GM21576 (cell line): ENCODE data around the gene PLA2G4A.

Source experiments
- ATAC-seq: cut with Tn5 transposase; IDR thresholded peaks from one replicate; pipeline ENCODE4 v1.9.1; 2021; ENCODE audit warnings: mild to moderate bottlenecking, moderate library complexity; ENCODE audit not compliant: unreplicated experiment

PLA2G4A gene

GRCh38 chr1:186831168-186831567 is 2.4 kb downstream of the PLA2G4A start:
- no peak for ATAC-seq

GRCh38 chr1:186834399-186834958 is 5.7 kb downstream of the PLA2G4A start:
- ATAC-seq, result no peak

- ATAC-seq, result no peak
Measured at GRCh38 chr1:186835448-186835847, 6.7 kb downstream of the PLA2G4A start.

DNA sequence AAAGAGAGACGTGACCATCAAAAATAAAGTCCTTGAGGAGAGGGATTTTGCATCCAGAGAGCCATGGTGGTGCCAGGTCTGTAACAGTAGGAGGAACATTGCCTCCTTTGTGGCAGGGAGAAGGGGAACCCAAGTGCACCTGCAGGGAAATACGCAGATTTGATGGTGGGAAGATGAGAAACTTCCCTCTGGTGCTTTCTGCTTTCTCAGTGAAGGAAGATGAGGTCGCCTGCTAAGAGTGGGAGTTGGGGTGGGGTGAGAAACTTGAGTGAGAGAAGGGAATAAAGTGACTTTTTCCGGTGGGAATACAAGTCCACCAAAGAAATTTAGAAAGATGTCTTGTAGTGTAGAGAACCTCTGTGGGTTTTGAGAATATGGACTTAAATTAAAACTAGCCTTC is 9.1 kb downstream of the PLA2G4A start:
- ATAC-seq, result no peak

DNA sequence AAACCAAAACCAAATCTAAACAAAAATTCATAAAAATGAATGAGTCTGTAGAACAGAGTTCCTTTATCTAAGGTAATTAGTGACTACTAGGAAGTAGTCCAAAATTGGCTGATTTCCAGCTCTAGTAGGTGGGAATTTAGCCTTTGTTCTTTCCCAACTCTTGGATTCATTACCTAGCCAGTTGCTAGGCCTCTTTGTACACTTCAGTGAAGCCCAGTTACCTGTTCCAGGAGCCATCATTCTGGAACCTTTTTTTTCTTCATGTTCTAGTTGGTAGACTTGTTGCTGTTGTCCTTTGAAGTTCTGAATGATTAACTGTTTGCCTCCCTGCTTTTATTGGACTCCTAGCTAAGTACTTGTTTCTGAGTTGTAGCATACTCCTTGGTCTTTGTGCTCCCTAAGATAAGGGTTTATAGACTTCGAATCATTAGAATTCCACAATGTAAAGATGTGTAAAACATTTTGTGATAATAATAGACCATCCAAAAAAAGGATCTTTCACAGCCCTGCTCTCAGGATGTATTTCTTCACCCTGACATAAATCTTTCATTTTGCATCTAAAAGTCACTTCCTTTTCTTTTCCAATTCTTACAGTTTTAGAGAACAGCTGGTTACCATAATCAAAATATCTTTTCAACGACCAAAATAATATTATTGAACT is 9.8 kb downstream of the PLA2G4A start:
- ATAC-seq, result no peak

- no peak for ATAC-seq
Measured at GRCh38 chr1:186839041-186839400, 10.3 kb downstream of the PLA2G4A start.

GRCh38 chr1:186841599-186841998 is 12.8 kb downstream of the PLA2G4A start:
- no peak for ATAC-seq

DNA sequence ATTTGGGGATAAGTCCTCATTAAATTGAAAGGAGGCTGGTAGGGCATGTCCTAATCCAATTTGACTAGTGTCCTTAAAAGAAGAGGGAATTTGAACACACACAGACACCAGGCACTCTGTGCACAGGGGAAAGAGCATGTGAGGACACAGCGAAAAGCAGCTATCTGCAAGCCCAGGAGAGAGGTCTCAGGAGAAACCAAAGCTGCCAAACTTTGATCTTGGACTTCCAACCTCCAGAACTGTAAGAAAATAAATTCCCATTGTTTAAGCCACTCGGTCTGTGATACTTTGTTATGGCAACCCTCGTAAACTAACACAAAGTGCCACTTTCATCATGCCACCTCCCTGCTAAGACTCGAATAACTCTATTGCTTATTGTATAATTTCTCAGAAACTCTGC is 13.8 kb downstream of the PLA2G4A start:
- ATAC-seq, result no peak

GRCh38 chr1:186843226-186843625 is 14.5 kb downstream of the PLA2G4A start:
- ATAC-seq, result no peak

DNA sequence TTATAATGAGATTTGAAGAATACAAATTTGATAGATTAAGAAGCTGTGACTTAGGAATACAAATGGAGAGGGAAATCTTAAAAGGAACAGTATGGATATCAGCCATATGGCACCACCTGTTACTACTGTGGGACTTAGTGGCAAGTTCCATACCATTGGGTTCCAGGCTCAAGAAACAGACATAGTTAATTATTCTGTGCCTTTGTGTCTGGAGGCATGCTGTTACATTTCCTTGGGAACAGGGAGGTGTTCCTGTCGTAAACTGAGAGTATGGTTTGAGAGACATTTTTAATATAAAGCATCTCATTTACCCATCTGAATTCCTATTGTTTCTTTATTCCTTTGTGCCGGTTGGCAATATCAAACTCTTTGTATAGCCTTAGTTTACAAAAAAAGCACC is 15.2 kb downstream of the PLA2G4A start:
- ATAC-seq, result no peak

DNA sequence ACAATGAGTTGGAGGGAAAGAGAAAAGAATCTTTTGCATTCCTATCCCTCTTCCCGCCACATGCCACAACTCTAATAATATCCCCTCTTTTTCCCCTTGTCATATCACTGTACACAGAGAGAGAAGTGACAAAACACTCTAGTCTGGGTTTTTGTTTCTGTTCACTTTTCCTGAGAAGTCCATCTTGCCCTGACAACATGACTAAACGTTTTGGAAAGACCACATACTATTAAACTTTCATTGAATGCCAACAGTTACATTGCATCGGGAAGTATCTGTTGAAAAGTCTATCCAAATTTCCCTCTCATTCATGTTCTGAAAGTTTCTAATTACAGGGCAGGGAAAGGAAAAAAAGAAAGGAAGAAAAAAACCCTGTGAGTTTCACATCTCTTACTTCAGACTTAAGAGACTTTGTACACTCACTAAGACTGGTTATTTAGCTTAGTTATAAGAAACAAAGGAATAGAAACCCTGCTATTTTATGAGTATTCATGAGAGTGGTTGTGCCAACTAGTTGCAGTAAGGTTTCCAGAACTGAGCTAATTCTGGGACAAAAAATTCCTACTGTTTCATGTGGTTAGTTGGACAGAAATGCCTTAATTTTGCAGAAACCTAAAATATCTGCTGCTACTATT is 16.9 kb downstream of the PLA2G4A start:
- no peak for ATAC-seq

DNA sequence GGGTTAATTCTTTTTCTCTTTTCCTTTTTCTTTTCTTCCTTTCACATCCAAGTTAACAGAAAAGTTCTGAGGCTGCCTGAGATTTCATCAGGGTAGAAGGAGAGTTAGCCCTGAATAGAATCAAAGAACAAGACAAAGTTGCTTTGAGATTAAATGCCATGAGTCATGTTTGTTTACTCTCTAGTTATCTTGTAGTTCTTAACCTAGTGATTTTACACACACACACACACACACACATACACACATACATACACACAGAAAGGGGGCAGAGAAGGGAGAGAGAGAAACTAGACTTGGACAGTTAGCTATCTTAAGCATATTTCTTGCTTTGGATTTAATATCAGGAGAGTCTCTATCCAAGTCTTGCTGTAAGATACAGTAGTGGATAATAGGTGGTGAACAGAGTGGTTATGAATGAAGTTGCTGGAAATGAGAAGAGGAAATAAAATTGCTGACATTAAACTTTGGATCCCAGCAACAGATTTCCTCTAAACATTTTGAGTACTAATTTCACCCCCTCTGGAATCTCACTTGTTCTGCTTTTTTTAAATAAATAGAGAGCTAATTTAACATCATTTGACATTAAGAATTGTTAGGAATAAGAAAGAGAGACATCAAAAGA is 19.9 kb downstream of the PLA2G4A start:
- no peak for ATAC-seq

DNA sequence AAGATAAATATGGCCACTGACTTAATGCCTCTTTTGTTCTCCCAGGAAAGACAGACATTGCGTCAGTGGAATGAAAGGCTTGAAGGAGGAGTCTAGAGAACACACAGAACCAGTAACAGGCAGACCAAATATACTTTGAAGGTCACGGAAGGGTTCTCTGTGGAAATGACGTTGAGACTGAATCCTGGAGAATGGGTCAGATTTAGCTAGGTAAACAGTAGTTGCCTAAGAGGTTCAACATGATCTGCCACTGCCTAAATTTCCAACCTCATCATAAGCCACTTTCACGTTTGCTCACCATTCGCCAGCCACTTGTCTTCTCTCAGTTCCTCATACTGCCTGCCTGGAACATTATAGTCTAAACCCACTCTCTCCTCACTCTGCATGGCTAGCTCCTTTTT is 20.5 kb downstream of the PLA2G4A start:
- peak; percentile 96 for ATAC-seq

DNA sequence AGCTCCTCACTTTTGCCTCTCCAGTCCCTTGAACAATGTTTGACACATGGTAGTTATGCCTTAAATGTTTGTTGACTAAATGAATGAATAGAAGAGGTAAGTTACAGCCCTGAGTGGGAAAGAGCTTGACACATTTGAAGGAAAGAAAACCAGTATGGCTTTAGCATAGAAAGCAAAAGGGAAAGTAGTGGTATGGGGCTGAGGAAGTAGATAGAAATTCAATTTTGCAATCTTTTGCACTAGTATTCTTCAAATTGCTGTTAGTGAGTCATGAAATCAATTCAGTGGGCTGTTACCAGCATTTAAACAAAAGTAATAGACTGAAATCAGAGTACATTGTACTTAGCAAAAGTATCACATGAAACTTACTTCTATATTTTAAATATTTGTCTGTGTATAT is 21.1 kb downstream of the PLA2G4A start:
- ATAC-seq, result peak; percentile 47

- ATAC-seq, result no peak
Measured at GRCh38 chr1:186854102-186854501, 25.4 kb downstream of the PLA2G4A start.

- no peak for ATAC-seq
Measured at GRCh38 chr1:186858923-186859322, 30.2 kb downstream of the PLA2G4A start.

- ATAC-seq, result no peak
Measured at GRCh38 chr1:186859995-186860394, 31.2 kb downstream of the PLA2G4A start.

DNA sequence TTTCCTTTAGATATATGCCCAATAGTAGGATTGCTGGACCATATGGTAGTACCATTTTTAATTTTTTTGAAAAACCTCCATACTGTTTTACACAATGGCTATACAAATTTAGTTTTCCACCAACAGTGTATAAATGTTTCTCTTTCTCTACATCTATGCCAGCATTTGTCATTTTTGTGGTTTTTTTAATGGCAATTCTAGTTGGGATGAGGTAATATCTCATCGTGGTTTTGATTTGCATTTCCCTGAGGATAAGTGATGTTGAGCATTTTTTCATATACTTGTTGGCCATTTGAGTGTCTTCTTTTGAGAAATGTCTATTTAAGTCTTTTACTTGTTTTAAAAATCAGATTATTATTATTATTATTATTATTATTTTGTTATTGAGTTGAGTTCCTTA is 35.5 kb downstream of the PLA2G4A start:
- ATAC-seq, result no peak

- peak; percentile 83 for ATAC-seq
Measured at GRCh38 chr1:186865253-186865652, 36.5 kb downstream of the PLA2G4A start.

GRCh38 chr1:186865857-186866256 is 37.1 kb downstream of the PLA2G4A start:
- no peak for ATAC-seq

DNA sequence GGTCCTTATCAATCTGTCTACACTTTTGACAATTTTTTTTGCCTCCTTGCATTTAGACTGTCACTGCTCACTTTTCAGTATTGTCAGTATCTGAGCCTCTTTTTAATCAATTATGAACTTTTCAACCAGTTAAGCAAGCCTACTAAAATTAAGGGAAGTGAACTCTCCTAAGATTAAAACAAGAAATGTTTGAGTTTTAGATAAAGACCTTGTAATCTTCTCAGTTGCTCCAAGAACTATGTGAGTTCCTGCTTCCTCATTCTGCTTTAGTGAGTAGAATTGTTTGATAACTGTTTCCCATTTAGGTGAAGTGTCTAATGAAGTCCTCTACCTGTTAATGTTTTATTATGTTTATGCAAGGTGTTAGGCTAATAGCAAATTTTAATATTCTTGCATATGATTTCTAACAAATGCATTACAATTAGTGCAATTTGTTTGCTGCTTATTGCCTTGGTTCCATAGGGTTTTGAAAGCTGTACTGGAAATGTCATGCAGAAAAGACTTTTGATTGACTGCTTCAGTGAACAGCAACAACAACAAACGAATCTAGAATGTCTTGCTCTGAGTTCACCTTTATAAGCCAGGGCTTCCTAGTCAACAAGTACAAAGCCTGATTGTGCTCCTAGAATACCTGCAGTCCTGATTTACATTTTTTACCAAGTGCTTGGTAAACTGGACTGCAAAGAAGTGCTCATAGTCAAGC is 40.9 kb downstream of the PLA2G4A start:
- ATAC-seq, result no peak

DNA sequence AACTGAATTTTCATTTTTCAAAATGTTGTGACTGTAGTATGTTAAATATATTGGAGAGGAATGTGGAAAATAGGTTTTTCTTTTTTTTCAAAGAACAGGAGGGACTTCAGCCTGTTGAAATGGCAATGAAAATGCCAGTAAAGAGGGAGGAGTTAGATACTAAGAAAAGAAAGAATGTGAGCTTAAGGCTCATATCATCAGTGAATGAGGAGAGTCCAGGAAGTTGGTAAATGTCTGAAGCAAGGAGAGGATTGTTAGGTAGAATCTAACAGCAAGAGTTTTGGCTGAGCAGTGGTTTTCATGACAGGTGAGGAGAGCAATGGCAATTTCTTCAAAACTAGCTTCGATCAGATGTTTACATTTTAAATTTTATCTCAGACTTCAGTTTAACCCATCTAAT is 43.0 kb downstream of the PLA2G4A start:
- no peak for ATAC-seq
